HepG2 (cell line): Measurements from ENCODE around the gene PTPN14. TPM values are rescaled to one million over a fixed set of nuclear protein-coding genes. Genes with fewer than 3 reads are reported as not detected.
A peak's percentile ranks its signal among the peaks of the same experiment; 100 is the strongest.

Source experiments
- ATF1 ChIP-seq: IDR thresholded peaks from 2 replicates; pipeline ENCODE4 v1.6.1; 2016; ENCODE audit warnings: mild to moderate bottlenecking, control low read depth
- CEBPB ChIP-seq: IDR thresholded peaks from 2 replicates; pipeline ENCODE4 v1.6.1; 2011; ENCODE audit warnings: low read depth, low read length, improper control_type of control experiment, borderline replicate concordance
- CENPT ChIP-seq: sonication (generic); formaldehyde crosslinking; IDR thresholded peaks from 2 replicates; pipeline ENCODE4 v1.8.0; 2022; ENCODE audit warnings: low read depth, mild to moderate bottlenecking, moderate library complexity, missing genetic modification reagents
- CREB1 ChIP-seq, 2 experiments: fragments of 450-650 bp in 1 of 2; IDR thresholded peaks; 2 replicates each; pipeline ENCODE4 v1.6.1; 2016 to 2017; ENCODE audit warnings: control low read depth in 1 of 2, mild to moderate bottlenecking in 1 of 2, missing compliant biosample characterization in 1 of 2, missing genetic modification characterization in 1 of 2
- DBP ChIP-seq: sonication (generic); formaldehyde crosslinking; IDR thresholded peaks from 2 replicates; pipeline ENCODE4 v1.4.0; 2020; ENCODE audit warnings: missing genetic modification reagents; ENCODE audit errors: not compliant biosample characterization
- ELK4 ChIP-seq: sonication (generic); formaldehyde crosslinking; IDR thresholded peaks from 2 replicates; pipeline ENCODE4 v1.9.0; 2021; ENCODE audit warnings: missing genetic modification reagents, borderline replicate concordance
- FIP1L1 ChIP-seq: fragments of 200-400 bp; formaldehyde crosslinking; IDR thresholded peaks from 2 replicates; pipeline ENCODE4 v1.6.1; 2018; ENCODE audit warnings: low read depth, mild to moderate bottlenecking, low read length, moderate library complexity, borderline replicate concordance; ENCODE audit not compliant: insufficient read depth
- HNRNPL ChIP-seq: fragments of 200-400 bp; formaldehyde crosslinking; IDR thresholded peaks from 2 replicates; pipeline ENCODE4 v1.6.1; 2017; ENCODE audit warnings: mild to moderate bottlenecking, low read depth, low read length
- IKZF4 ChIP-seq: sonication (generic); formaldehyde crosslinking; IDR thresholded peaks from 2 replicates; pipeline ENCODE4 v1.5.1; 2020; ENCODE audit warnings: borderline replicate concordance, mild to moderate bottlenecking, low read depth, missing genetic modification reagents; ENCODE audit errors: not compliant biosample characterization
- MIXL1 ChIP-seq: IDR thresholded peaks from 2 replicates; pipeline ENCODE4 v1.6.1; 2016
- RFX1 ChIP-seq: fragments of 450-650 bp; IDR thresholded peaks from 2 replicates; pipeline ENCODE4 v1.6.1; 2017
- TFDP2 ChIP-seq: sonication (generic); formaldehyde crosslinking; IDR thresholded peaks from 2 replicates; pipeline ENCODE4 v1.4.0; 2020; ENCODE audit warnings: missing genetic modification reagents
- ZBTB14 ChIP-seq: sonication (generic); formaldehyde crosslinking; IDR thresholded peaks from 2 replicates; pipeline ENCODE4 v1.4.0; 2020; ENCODE audit warnings: missing genetic modification reagents
- ZBTB43 ChIP-seq: sonication (generic); formaldehyde crosslinking; conservative IDR thresholded peaks from 2 replicates; pipeline ENCODE4 v1.4.0; 2020; ENCODE audit warnings: missing genetic modification reagents
- ZEB1 ChIP-seq: IDR thresholded peaks from 2 replicates; pipeline ENCODE4 v1.6.1; 2012; ENCODE audit warnings: mild to moderate bottlenecking, low read depth, inconsistent platforms; ENCODE audit not compliant: insufficient replicate concordance
- ZNF383 ChIP-seq: sonication (generic); formaldehyde crosslinking; IDR thresholded peaks from 2 replicates; pipeline ENCODE4 v1.4.0; 2020; ENCODE audit warnings: missing genetic modification reagents, mild to moderate bottlenecking, borderline replicate concordance
- ZNF432 ChIP-seq: sonication (generic); formaldehyde crosslinking; IDR thresholded peaks from 2 replicates; pipeline ENCODE4 v1.5.0; 2020; ENCODE audit warnings: missing genetic modification reagents, mild to moderate bottlenecking, borderline replicate concordance
- ZNF564 ChIP-seq: sonication (generic); formaldehyde crosslinking; IDR thresholded peaks from 2 replicates; pipeline ENCODE4 v1.8.1; 2023; ENCODE audit warnings: mild to moderate bottlenecking, missing genetic modification reagents
- ZNF576 ChIP-seq: sonication (generic); formaldehyde crosslinking; IDR thresholded peaks from 2 replicates; pipeline ENCODE4 v1.4.0; 2020; ENCODE audit warnings: mild to moderate bottlenecking, missing genetic modification reagents
- ZNF597 ChIP-seq: sonication (generic); formaldehyde crosslinking; IDR thresholded peaks from 2 replicates; pipeline ENCODE4 v1.5.0; 2020; ENCODE audit warnings: missing genetic modification reagents
- ZNF660 ChIP-seq: sonication (generic); formaldehyde crosslinking; IDR thresholded peaks from 2 replicates; pipeline ENCODE4 v1.5.1; 2020; ENCODE audit warnings: mild to moderate bottlenecking, low read depth, missing genetic modification reagents, borderline replicate concordance
- polyA plus RNA-seq, 8 experiments: library from polyadenylated mRNA; depleted of rRNA in 3 of 8; stranded (reverse) in 7 of 8; unstranded in 1 of 8; fragments of >200 nt; fragmentation: Illumina TruSeq in 4 of 8; extraction: Trizol in 4 of 8; gene quantifications; 2 replicates each; pipeline versions ENCODE4 v1.2.1 to v1.2.3, GENCODE V29; 2011 to 2016; ENCODE audit warnings: low read depth in 4 of 8, missing spikeins in 1 of 8, mixed read lengths in 1 of 8; ENCODE audit not compliant: insufficient read depth in 1 of 8
- total RNA-seq, 5 experiments: library from RNA; depleted of rRNA; stranded (reverse); fragments of >200 nt; fragmentation: Illumina TruSeq; extraction: Trizol; gene quantifications; 2 replicates each; pipeline ENCODE4 v1.2.3, GENCODE V29; 2016; ENCODE audit warnings: low read depth in 1 of 5

Gene PTPN14
- total and polyA plus RNA-seq, 2 of the 13 experiments (the other 11 are each of a cell fraction or from before 2014, with no cell fraction given) = 3.9 to 4.7 TPM

GRCh38 chr1:214318956-214319736 is 232.3 kb downstream of the PTPN14 start (continued):
- peak; percentile 33; the same call in 1 of the 2 replicates for TF ChIP-seq CEBPB
- no peak for TF ChIP-seq ELK4 (CRISPR knock-in tag)
- no peak for TF ChIP-seq TFDP2
- no peak for TF ChIP-seq ZNF660 (CRISPR knock-in tag)
- no peak for TF ChIP-seq CREB1 (IDR thresholded peaks at IDR 0.05)
- TF ChIP-seq CREB1 (CRISPR knock-in tag; IDR thresholded peaks at IDR 0.05) = peak; percentile 51
- no peak for TF ChIP-seq FIP1L1
- TF ChIP-seq ZNF383 (CRISPR knock-in tag) = no peak
- no peak for TF ChIP-seq ZNF564
- TF ChIP-seq RFX1 = peak; percentile 61
- TF ChIP-seq ZNF597 = no peak
- TF ChIP-seq MIXL1 = peak; percentile 37; the same call in 1 of the 2 replicates
- no peak for TF ChIP-seq ZBTB43 (CRISPR knock-in tag)
- no peak for TF ChIP-seq ZBTB14 (CRISPR knock-in tag)
- no peak; the same call in 1 of the 2 replicates for TF ChIP-seq ATF1 (CRISPR knock-in tag)
- no peak for TF ChIP-seq HNRNPL
- TF ChIP-seq ZNF576 (CRISPR knock-in tag) = no peak
- peak; percentile 35 for TF ChIP-seq ZEB1
- no peak for TF ChIP-seq CENPT (CRISPR knock-in tag)
- no peak for TF ChIP-seq DBP
- no peak for TF ChIP-seq ZNF432
- TF ChIP-seq IKZF4 (CRISPR knock-in tag) = no peak
